Endodermal cell (in vitro differentiated cells): ENCODE measurements around the gene BRF1. TPM values are rescaled to one million over a fixed set of nuclear protein-coding genes. Genes with fewer than 3 reads are reported as not detected.

ENCODE experiments used
- DNase-seq: peaks from one replicate; pipeline ENCODE4 v3.0.0-alpha.2; 2017
- H3K27ac ChIP-seq: 2 replicates; pipeline ENCODE4 v1.5.1; 2013; ENCODE audit warnings: mild to moderate bottlenecking, low read depth, low read length, moderate library complexity
- H3K27me3 ChIP-seq: 2 replicates; pipeline ENCODE4 v1.6.1; 2013; ENCODE audit warnings: mild to moderate bottlenecking, low read length, moderate library complexity; ENCODE audit not compliant: insufficient read depth, control insufficient read depth, poor library complexity, severe bottlenecking
- H3K36me3 ChIP-seq: 2 replicates; pipeline ENCODE4 v1.7.0; 2013; ENCODE audit warnings: mild to moderate bottlenecking, low read length, moderate library complexity; ENCODE audit not compliant: control insufficient read depth, insufficient read depth
- H3K4me1 ChIP-seq: one replicate; pipeline ENCODE4 v1.7.0; 2013; ENCODE audit warnings: low read length; ENCODE audit not compliant: control insufficient read depth, insufficient read depth
- H3K4me3 ChIP-seq: 2 replicates; pipeline ENCODE4 v1.5.1; 2013; ENCODE audit warnings: mild to moderate bottlenecking, low read length, moderate library complexity
- H3K9ac ChIP-seq: 2 replicates; pipeline ENCODE4 v1.6.1; 2013; ENCODE audit warnings: mild to moderate bottlenecking, low read length, moderate library complexity; ENCODE audit not compliant: poor library complexity, severe bottlenecking; ENCODE audit errors: extremely low read depth
- H3K9me3 ChIP-seq: 2 replicates; pipeline ENCODE4 v1.6.1; 2013; ENCODE audit warnings: mild to moderate bottlenecking, low read length, moderate library complexity; ENCODE audit not compliant: control insufficient read depth
- H3K27ac Mint-ChIP-seq: 2 replicates; pipeline ENCODE4 v1.8.0; 2020; ENCODE audit warnings: mixed read lengths
- H3K27me3 Mint-ChIP-seq: 2 replicates; pipeline ENCODE4 v1.8.0; 2021; ENCODE audit warnings: mild to moderate bottlenecking, mixed read lengths; ENCODE audit not compliant: insufficient read depth
- H3K36me3 Mint-ChIP-seq: 2 replicates; pipeline ENCODE4 v1.8.0; 2020; ENCODE audit warnings: low read depth, mixed read lengths
- H3K4me1 Mint-ChIP-seq: 2 replicates; pipeline ENCODE4 v1.8.0; 2020; ENCODE audit warnings: mixed read lengths
- H3K4me3 Mint-ChIP-seq: 2 replicates; pipeline ENCODE4 v1.8.0; 2020; ENCODE audit warnings: mild to moderate bottlenecking, moderate library complexity, mixed read lengths
- H3K9me3 Mint-ChIP-seq: 2 replicates; pipeline ENCODE4 v1.8.0; 2020; ENCODE audit warnings: mild to moderate bottlenecking, mixed read lengths
- CTCF ChIP-seq: fragments of 200-600 bp; sonication (generic); conservative IDR thresholded peaks from 2 replicates; pipeline ENCODE4 v1.5.0; 2021; ENCODE audit warnings: antibody characterized with exemption, mild to moderate bottlenecking
- WGBS, 2 experiments: methylation state at CpG; one replicate each; pipeline versions ENCODE4 v1.1.5 to v1.1.7; 2013; ENCODE audit warnings: missing lambda C conversion rate in 2 of 2, mixed read lengths in 1 of 2; ENCODE audit not compliant: insufficient coverage in 1 of 2, insufficient read length in 1 of 2; 5-methylcytosine and 5-hydroxymethylcytosine counted together
- total RNA-seq, 2 donors: library from RNA; stranded (reverse); fragmentation: NEBNext Ultra II Directional in 1 of 2; extraction: Animal tissue kit (Norgen Biotek cat#: 25700) in 1 of 2; gene quantifications; 2 replicates in 1 of 2; 3 replicates in 1 of 2; pipeline ENCODE4 v1.2.1, GENCODE V29; 2021

Gene BRF1
- total RNA-seq, 2 donors from 2014 or later = 37.0 to 44.5 TPM

DNA sequence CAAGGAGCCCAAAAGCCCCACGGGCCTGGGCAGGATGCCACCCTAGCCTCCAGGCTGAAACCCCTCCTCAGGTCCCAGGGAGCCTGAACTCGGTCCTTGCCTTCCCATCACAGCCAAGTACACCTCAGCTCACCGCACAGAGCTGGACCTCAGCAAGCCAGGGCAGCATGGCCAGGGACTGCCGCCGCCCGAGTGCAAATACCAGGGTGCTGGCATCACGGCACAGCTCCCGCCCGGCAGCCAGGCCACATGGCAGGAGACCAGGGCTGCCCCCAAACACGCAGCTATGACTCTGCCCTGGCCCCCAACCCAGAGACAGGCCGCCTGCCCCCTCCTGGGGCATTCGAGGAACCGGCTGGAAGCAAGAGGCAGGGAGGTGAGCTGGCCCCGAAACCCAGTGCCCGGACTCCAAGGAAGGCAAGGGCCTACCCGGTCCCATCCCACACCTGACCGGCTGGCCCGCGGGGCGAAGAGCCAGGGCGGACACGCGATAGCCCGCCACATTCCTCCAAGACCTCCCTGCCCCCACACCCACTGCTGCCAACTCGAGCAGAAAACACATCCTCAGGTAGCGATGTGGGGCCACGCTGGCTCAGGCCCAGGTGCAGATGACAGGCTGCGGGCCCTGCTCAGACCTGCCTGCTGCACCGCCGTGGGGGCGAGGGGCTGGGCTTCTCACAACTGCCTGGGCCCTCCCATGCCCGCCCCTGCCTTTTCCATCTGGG is 134.9 kb downstream of the BRF1 start:
- no peaks in the 10 kb centered on the region for H3K36me3 Mint-ChIP-seq
- no peak overlapping the region for H3K4me3 ChIP-seq
- H3K27me3 ChIP-seq = peaks cover 16% of the 10 kb centered on the region
- no peaks in the 10 kb centered on the region for H3K9me3 Mint-ChIP-seq
- no peaks in the 10 kb centered on the region for H3K36me3 ChIP-seq
- no peaks in the 10 kb centered on the region for H3K4me1 Mint-ChIP-seq
- no peak overlapping the region for H3K9ac ChIP-seq
- 94 to 95% methylated on average over 12 to 32 of the region's 32 CpGs for WGBS, 2 experiments
- H3K4me1 ChIP-seq = no peaks in the 10 kb centered on the region
- no peak overlapping the region for H3K27ac Mint-ChIP-seq
- no peak for DNase-seq
- H3K27me3 Mint-ChIP-seq = peaks cover 20% of the 10 kb centered on the region
- TF ChIP-seq CTCF = no peak
- no peaks in the 10 kb centered on the region for H3K9me3 ChIP-seq
- H3K27ac ChIP-seq = no peak overlapping the region
- H3K4me3 Mint-ChIP-seq = no peak overlapping the region

DNA sequence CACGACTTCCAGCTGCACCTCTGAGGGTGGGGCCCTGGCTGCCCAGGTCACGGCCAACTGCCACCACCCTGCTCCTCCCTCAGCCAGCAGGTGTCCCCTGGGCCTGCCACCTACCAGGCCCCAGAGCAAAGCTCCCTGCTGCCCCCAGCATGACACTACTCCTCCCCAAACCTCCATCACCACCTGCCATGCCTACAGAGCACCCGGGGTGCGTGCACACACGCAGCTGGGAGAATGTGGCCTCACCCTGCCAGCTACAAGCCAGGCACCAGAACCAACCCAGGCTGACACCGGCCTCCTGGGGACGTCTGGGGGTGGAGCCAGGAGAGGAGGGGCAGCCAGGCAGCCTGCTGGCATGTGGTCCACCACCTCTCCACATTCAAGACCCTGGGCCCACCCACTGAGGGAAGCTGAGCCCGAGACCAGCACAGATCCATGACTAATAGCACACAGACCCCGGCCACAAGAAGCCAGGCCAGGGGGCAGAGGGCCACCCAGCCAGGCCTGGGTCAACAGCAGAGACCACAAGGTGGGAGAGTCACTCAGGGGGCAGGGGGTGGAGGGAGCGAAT is 135.6 kb downstream of the BRF1 start:
- no peak for TF ChIP-seq CTCF
- WGBS, 2 experiments = 88% methylated on average over 5 to 10 of the region's 10 CpGs
- Mint-ChIP-seq H3K4me3 (no peak overlapping the region), H3K27me3 (peaks cover 20% of the 10 kb centered on the region), H3K4me1 (no peaks in the 10 kb centered on the region), H3K9me3 (no peaks in the 10 kb centered on the region), H3K36me3 (no peaks in the 10 kb centered on the region), H3K27ac (no peak overlapping the region)
- Histone ChIP-seq H3K9ac (no peak overlapping the region), H3K27me3 (peaks cover 16% of the 10 kb centered on the region), H3K27ac (no peak overlapping the region), H3K36me3 (no peaks in the 10 kb centered on the region), H3K4me3 (no peak overlapping the region), H3K9me3 (no peaks in the 10 kb centered on the region), H3K4me1 (no peaks in the 10 kb centered on the region)
- no peak for DNase-seq

- H3K4me3 ChIP-seq = no peak overlapping the region
- no peaks in the 10 kb centered on the region for H3K36me3 Mint-ChIP-seq
- no peak overlapping the region for H3K27ac ChIP-seq
- no peaks in the 10 kb centered on the region for H3K4me1 ChIP-seq
- DNase-seq = no peak
- TF ChIP-seq CTCF = no peak
- peaks cover 13% of the 10 kb centered on the region for H3K27me3 Mint-ChIP-seq
- no peak overlapping the region for H3K27ac Mint-ChIP-seq
- H3K9ac ChIP-seq = no peak overlapping the region
- H3K27me3 ChIP-seq = peaks cover 8% of the 10 kb centered on the region
- H3K4me1 Mint-ChIP-seq = no peaks in the 10 kb centered on the region
- no peak overlapping the region for H3K4me3 Mint-ChIP-seq
- H3K9me3 Mint-ChIP-seq = no peaks in the 10 kb centered on the region
- no peaks in the 10 kb centered on the region for H3K9me3 ChIP-seq
- H3K36me3 ChIP-seq = no peaks in the 10 kb centered on the region
- 87 to 93% methylated on average over 10 to 18 of the region's 18 CpGs for WGBS, 2 experiments
Measured at GRCh38 chr14:105163040-105163742, 137.6 kb downstream of the BRF1 start.
